Suprapubic skin (tissue), 4 donors: ENCODE measurements around the gene TMEM53. TPM values are rescaled to one million over a fixed set of nuclear protein-coding genes. Genes with fewer than 3 reads are reported as not detected.

Experiments used
- DNase-seq, 2 donors: peaks; one replicate each; pipeline ENCODE4 v3.0.0-alpha.2; 2019; ENCODE audit warnings: low spot score in 2 of 2
- H3K27ac ChIP-seq: fragments of 200-600 bp; sonication (generic); one replicate; pipeline ENCODE4 v1.5.1; 2019
- H3K27me3 ChIP-seq: fragments of 200-600 bp; sonication (generic); one replicate; pipeline ENCODE4 v1.5.1; 2019
- H3K36me3 ChIP-seq: fragments of 200-600 bp; sonication (generic); one replicate; pipeline ENCODE4 v1.5.1; 2019
- H3K4me1 ChIP-seq: fragments of 200-600 bp; sonication (generic); one replicate; pipeline ENCODE4 v1.5.1; 2019
- H3K4me3 ChIP-seq: fragments of 200-600 bp; sonication (generic); one replicate; pipeline ENCODE4 v1.5.1; 2019; ENCODE audit warnings: mild to moderate bottlenecking
- H3K9me3 ChIP-seq: fragments of 200-600 bp; sonication (generic); one replicate; pipeline ENCODE4 v1.5.1; 2019
- EP300 ChIP-seq: sonication (generic); formaldehyde crosslinking; IDR thresholded peaks from one replicate; pipeline ENCODE4 v1.6.1; 2017; ENCODE audit warnings: antibody characterized with exemption
- POLR2A ChIP-seq, 2 donors: fragments of 450-650 bp; IDR thresholded peaks; one replicate each; pipeline ENCODE4 v1.6.1; 2017; ENCODE audit warnings: antibody characterized with exemption in 2 of 2, mild to moderate bottlenecking in 2 of 2, moderate library complexity in 2 of 2
- POLR2AphosphoS5 ChIP-seq, 3 donors: sonication (generic); formaldehyde crosslinking; IDR thresholded peaks; one replicate each; pipeline ENCODE4 v1.6.1; 2017; ENCODE audit warnings: antibody characterized with exemption in 3 of 3
- WGBS: methylation state at CpG from one replicate; pipeline ENCODE4 v1.1.5; 2018; 5-methylcytosine and 5-hydroxymethylcytosine counted together
- total RNA-seq, 4 donors: library from RNA; depleted of rRNA; stranded (reverse); fragments of >200 nt; gene quantifications; one replicate each; pipeline ENCODE4 v1.1.0, GENCODE V29; 2016
- TF ChIP-seq, protein P1 (sequence below), 2 donors: fragments of 200-600 bp in 1 of 2; fragments of 450-650 bp in 1 of 2; sonication (generic) in 1 of 2; IDR thresholded peaks; one replicate each; pipeline ENCODE4 v1.5.1; 2016 to 2019; ENCODE audit warnings: antibody characterized with exemption in 2 of 2, mild to moderate bottlenecking in 1 of 2, moderate library complexity in 1 of 2

Gene TMEM53
- total RNA-seq, 4 donors from 2014 or later, result 2.3 to 9.9 (median 4.3) TPM

DNA sequence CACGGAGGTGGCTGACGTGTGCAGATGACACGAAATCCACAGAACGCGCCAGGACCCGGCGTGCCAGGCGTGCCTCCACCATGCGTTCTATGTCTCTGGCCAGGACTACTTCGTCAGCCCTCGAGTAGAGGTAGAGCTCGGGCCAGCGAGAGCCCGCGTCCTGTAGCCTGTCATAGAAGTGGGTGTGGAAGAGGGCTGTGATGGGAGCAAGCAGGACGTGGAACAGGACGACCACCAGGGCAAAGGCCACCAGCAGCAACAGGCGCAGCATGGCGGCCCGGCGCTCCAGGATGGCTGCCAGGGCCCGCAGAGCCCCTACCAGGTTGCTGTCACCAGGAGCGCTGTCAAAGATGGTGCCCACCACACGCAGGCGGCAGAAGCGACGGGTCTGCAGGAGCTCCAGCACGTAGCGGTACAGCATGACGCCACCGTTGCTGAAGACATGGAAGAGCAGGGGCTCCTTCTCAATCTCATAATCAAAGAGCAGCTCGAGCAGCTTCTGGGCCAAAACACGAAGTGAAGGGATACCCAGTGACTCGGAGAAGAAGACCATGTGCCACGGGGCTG, 19.6 kb downstream of the TMEM53 start:
- Histone ChIP-seq H3K9me3 (no peaks in the 10 kb centered on the region), H3K27me3 (no peaks in the 10 kb centered on the region), H3K27ac (no peak overlapping the region), H3K36me3 (peaks cover 36% of the 10 kb centered on the region), H3K4me3 (no peak overlapping the region), H3K4me1 (no peaks in the 10 kb centered on the region)
- TF ChIP-seq POLR2AphosphoS5 (IDR thresholded peaks at IDR 0.05), result no peak
- no peak for TF ChIP-seq POLR2A (IDR thresholded peaks at IDR 0.05)
- TF ChIP-seq, protein P1, sequence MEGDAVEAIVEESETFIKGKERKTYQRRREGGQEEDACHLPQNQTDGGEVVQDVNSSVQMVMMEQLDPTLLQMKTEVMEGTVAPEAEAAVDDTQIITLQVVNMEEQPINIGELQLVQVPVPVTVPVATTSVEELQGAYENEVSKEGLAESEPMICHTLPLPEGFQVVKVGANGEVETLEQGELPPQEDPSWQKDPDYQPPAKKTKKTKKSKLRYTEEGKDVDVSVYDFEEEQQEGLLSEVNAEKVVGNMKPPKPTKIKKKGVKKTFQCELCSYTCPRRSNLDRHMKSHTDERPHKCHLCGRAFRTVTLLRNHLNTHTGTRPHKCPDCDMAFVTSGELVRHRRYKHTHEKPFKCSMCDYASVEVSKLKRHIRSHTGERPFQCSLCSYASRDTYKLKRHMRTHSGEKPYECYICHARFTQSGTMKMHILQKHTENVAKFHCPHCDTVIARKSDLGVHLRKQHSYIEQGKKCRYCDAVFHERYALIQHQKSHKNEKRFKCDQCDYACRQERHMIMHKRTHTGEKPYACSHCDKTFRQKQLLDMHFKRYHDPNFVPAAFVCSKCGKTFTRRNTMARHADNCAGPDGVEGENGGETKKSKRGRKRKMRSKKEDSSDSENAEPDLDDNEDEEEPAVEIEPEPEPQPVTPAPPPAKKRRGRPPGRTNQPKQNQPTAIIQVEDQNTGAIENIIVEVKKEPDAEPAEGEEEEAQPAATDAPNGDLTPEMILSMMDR (IDR thresholded peaks at IDR 0.05), result no peak
- TF ChIP-seq EP300, result no peak
- DNase-seq, result no peak
- WGBS, result 94% methylated on average over 31 of the region's 35 CpGs

DNA sequence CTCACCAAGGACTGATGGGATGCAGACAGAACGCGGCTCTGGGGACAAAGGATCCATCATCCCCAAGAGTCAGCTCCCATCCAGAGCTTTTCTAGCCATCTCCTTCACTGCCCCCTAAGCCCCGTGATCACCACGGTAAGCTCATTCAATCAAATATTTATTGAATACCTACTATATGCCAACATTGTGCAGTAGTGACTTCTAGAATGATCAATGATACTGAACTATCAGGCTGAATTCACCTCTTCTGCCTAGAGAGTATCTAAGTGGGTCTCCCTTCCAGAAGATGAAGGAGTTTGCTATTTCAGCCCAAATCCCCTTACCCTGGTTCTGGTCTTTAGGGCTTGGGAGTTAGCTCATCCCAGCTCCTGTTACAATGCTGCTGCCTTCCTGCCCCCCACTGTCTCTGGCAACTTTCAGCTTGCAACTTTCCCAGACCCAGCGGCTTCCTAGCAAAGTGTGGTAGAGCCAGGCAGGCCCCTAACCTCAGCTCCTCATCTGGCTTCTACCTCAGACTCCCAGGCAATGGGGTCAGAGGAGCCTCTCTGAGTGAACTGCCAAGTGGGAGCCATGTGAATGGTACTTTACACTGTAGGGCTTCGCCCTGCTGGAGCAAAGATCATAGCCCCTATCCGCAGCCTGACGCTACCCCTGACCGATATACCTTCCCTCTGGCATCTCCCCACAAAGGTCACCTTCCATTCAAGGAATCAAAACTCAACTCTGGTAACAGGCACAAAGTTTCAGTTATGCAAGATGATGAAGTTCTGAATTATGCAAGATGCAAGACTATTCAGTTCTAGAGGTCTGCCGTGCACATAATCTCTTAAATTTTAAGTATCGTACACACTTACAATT, 20.9 kb downstream of the TMEM53 start:
- DNase-seq, result no peak
- Histone ChIP-seq H3K4me3 (no peak overlapping the region), H3K27ac (no peak overlapping the region), H3K36me3 (peaks cover 49% of the 10 kb centered on the region), H3K9me3 (no peaks in the 10 kb centered on the region), H3K27me3 (no peaks in the 10 kb centered on the region), H3K4me1 (no peaks in the 10 kb centered on the region)
- TF ChIP-seq POLR2A (IDR thresholded peaks at IDR 0.05) (no peak), POLR2AphosphoS5 (IDR thresholded peaks at IDR 0.05) (no peak), EP300 (no peak)
- TF ChIP-seq, protein P1 (IDR thresholded peaks at IDR 0.05), result no peak
- WGBS, result 71% methylated on average over 11 of the region's 11 CpGs

- 56% methylated on average over 7 of the region's 7 CpGs for WGBS
- no peaks in the 10 kb centered on the region for H3K4me1 ChIP-seq
- peak; percentile 85 to 87 for DNase-seq
- H3K4me3 ChIP-seq, result no peak overlapping the region
- H3K27me3 ChIP-seq, result no peaks in the 10 kb centered on the region
- TF ChIP-seq EP300, result no peak
- TF ChIP-seq POLR2A (IDR thresholded peaks at IDR 0.05), result no peak
- TF ChIP-seq, protein P1 (IDR thresholded peaks at IDR 0.05), result peak; percentile 87 to 94
- no peak for TF ChIP-seq POLR2AphosphoS5 (IDR thresholded peaks at IDR 0.05)
- no peaks in the 10 kb centered on the region for H3K9me3 ChIP-seq
- H3K27ac ChIP-seq, result no peak overlapping the region
- peaks cover 52% of the 10 kb centered on the region for H3K36me3 ChIP-seq
Observed at GRCh38 chr1:44652445-44653106, 21.7 kb downstream of the TMEM53 start.

- TF ChIP-seq, protein P1 (IDR thresholded peaks at IDR 0.05), result no peak
- H3K36me3 ChIP-seq, result peaks cover 65% of the 10 kb centered on the region
- H3K4me1 ChIP-seq, result peaks cover 2% of the 10 kb centered on the region
- 87% methylated on average over 8 of the region's 8 CpGs for WGBS
- DNase-seq, result no peak
- no peak overlapping the region for H3K4me3 ChIP-seq
- H3K27me3 ChIP-seq, result no peaks in the 10 kb centered on the region
- H3K27ac ChIP-seq, result no peak overlapping the region
- no peaks in the 10 kb centered on the region for H3K9me3 ChIP-seq
Observed at GRCh38 chr1:44651069-44651468, 23.2 kb downstream of the TMEM53 start.
